Ovary (tissue), 3 donors: ENCODE data around the gene PFKL.

Experiments used
- CTCF ChIP-seq, 3 donors: fragments of 450-650 bp in 2 of 3; fragments of 200-600 bp in 1 of 3; IDR thresholded peaks; one replicate each; pipeline versions ENCODE4 v1.5.1 to v1.8.0; 2016 to 2022; ENCODE audit warnings: antibody characterized with exemption in 3 of 3, mild to moderate bottlenecking in 1 of 3
- EP300 ChIP-seq: sonication (generic); formaldehyde crosslinking; IDR thresholded peaks from one replicate; pipeline ENCODE4 v1.6.1; 2017; ENCODE audit warnings: antibody characterized with exemption
- POLR2A ChIP-seq: fragments of 450-650 bp; IDR thresholded peaks from one replicate; pipeline ENCODE4 v1.6.1; 2017; ENCODE audit warnings: antibody characterized with exemption, mild to moderate bottlenecking, moderate library complexity
- donor health status: DM: no; HTN: no; CAD: no.

DNA sequence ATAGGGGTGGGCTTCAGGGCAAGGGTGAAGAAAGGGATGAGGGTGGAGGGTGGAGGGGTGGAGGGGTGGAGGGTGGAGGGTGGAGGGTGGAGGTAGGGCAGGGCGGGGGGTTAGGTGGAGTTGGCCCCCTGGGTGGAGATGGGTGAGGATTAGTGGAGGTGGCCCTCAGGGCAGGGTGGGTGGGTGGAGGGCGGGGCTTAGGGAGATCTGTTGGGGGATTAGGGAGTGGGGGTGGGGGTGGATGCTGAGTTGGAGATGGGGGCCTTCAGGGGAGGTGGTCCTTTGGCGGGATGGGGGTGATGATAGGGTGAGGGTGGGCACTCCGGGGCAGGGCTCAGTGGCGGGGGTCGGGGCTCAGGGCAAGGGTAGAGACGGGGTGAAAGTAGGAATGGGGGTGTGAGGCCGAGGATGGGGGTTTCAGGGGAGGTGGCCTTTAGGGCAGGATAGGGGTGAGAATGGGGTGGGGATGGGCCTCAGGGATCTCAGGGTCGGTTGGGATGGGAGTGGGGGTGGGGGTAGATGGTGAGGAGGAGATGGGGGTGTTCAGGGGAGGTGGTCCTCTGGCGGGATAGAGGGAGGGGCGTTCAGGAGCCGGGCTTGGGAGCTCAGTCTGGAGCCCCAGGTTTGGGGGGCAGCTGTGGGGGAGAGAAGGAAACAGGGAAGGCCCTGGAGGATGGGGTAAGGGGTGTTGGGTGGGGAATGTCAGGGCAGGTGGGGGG, 37.4 kb upstream of the PFKL start:
- TF ChIP-seq CTCF (IDR thresholded peaks at IDR 0.05) (no peak), POLR2A (no peak), EP300 (no peak)
